PC-9 (cell line): ENCODE results near the gene AGTPBP1.

Source experiments
- CTCF ChIP-seq: fragments of 200-600 bp; sonication (generic); conservative IDR thresholded peaks from 2 replicates; pipeline ENCODE4 v1.6.1; 2017; ENCODE audit warnings: mixed run types, antibody characterized with exemption, mild to moderate bottlenecking, moderate library complexity
- EZH2 ChIP-seq: fragments of 200-600 bp; sonication (generic); IDR thresholded peaks from 2 replicates; pipeline ENCODE4 v1.8.0; 2017; ENCODE audit warnings: antibody characterized with exemption, low read depth

- TF ChIP-seq CTCF, result no peak
- TF ChIP-seq EZH2, result no peak
These were observed 83.0 kb downstream of the AGTPBP1 start for GRCh38 chr9:85658716-85659115.
